Panc1 (cell line): ENCODE measurements around the gene LRFN3. TPM values are rescaled to one million over a fixed set of nuclear protein-coding genes. Genes with fewer than 3 reads are reported as not detected.

ENCODE experiments used
- ATAC-seq: fragments of 200-7000 bp; cut with Tn5 transposase; 2 replicates; pipeline ENCODE4 v1.9.1; 2020; ENCODE audit warnings: mild to moderate bottlenecking, moderate library complexity
- BruUV-seq: library from RNA; stranded (reverse); fragments of 400-500 nt; replicated peaks from 2 replicates; lab custom pipeline; 2021; lab: Mats Ljungman, UMichigan
- CTCF ChIA-PET: fragments of 300-600 bp; sonication (Branson Sonifier 250); formaldehyde crosslinking; loops from one replicate; lab custom pipeline; 2022; ENCODE audit warnings: antibody characterized with exemption; lab: Charles Lee
- POLR2A ChIA-PET: fragments of 300-600 bp; sonication (Branson Sonifier 250); formaldehyde crosslinking; loops from one replicate; lab custom pipeline; 2022; ENCODE audit warnings: antibody characterized with exemption; lab: Charles Lee
- DNase-seq: peaks from one replicate; pipeline ENCODE4 v3.0.0-alpha.2; 2010; ENCODE audit warnings: low read depth, low spot score
- H3K27ac ChIP-seq: 2 replicates; pipeline ENCODE4 v1.5.1; 2011; ENCODE audit warnings: mild to moderate bottlenecking, low read length, inconsistent platforms
- H3K27me3 ChIP-seq: fragments of 200-500 bp; sonication (Bioruptor generic); 2 replicates; pipeline ENCODE4 v1.6.0; 2014; ENCODE audit warnings: low read length, inconsistent platforms; ENCODE audit not compliant: control insufficient read depth, insufficient read depth
- H3K36me3 ChIP-seq: fragments of 200-500 bp; sonication (Bioruptor generic); 2 replicates; pipeline ENCODE4 v1.5.1; 2014; ENCODE audit warnings: inconsistent platforms, mild to moderate bottlenecking, low read length, moderate library complexity; ENCODE audit not compliant: control insufficient read depth, insufficient read depth
- H3K4me1 ChIP-seq: 2 replicates; pipeline ENCODE4 v1.5.1; 2011; ENCODE audit warnings: inconsistent platforms, mild to moderate bottlenecking, low read length, moderate library complexity; ENCODE audit not compliant: control insufficient read depth, insufficient read depth
- H3K4me3 ChIP-seq, 2 experiments: 2 replicates each; pipeline ENCODE4 v1.5.1; 2011 to 2012; ENCODE audit warnings: low read depth in 2 of 2, low read length in 2 of 2, mild to moderate bottlenecking in 2 of 2, inconsistent platforms in 1 of 2, moderate library complexity in 1 of 2
- H3K9me3 ChIP-seq: fragments of 200-500 bp; sonication (Bioruptor generic); 2 replicates; pipeline ENCODE4 v1.5.1; 2014; ENCODE audit warnings: low read depth, mild to moderate bottlenecking, inconsistent platforms, low read length, moderate library complexity; ENCODE audit not compliant: control insufficient read depth, insufficient read depth
- CTCF ChIP-seq: fragments of 450-650 bp; IDR thresholded peaks from 2 replicates; pipeline ENCODE4 v1.5.1; 2017; ENCODE audit warnings: mild to moderate bottlenecking
- POLR2AphosphoS5 ChIP-seq: IDR thresholded peaks from 2 replicates; pipeline ENCODE4 v1.6.1; 2012; ENCODE audit warnings: mild to moderate bottlenecking, low read depth, low read length, moderate library complexity
- SIN3A ChIP-seq: IDR thresholded peaks from 2 replicates; pipeline ENCODE4 v1.6.1; 2012; ENCODE audit warnings: low read depth, mild to moderate bottlenecking, low read length, moderate library complexity, borderline replicate concordance; ENCODE audit not compliant: insufficient read depth
- TCF7L2 ChIP-seq: IDR thresholded peaks from 2 replicates; pipeline ENCODE4 v1.6.1; 2011; ENCODE audit warnings: mild to moderate bottlenecking, low read depth, low read length, inconsistent platforms
- in situ Hi-C: cut with HindIII; loops from 2 replicates; pipeline ENCODE4 v1.10.0; 2016; ENCODE audit warnings: low sequenced_read_pairs, low pct_unique_long_range_greater_than_20kb
- intact Hi-C: fragments of 100-400 bp; cut with micrococcal nuclease; formaldehyde crosslinking; loops from one replicate; pipeline ENCODE4 v1.10.0; 2022; ENCODE audit not compliant: unreplicated experiment
- total RNA-seq: library from RNA; stranded (reverse); gene quantifications from one replicate; pipeline ENCODE4 v1.2.1, GENCODE V29; 2021; ENCODE audit not compliant: unreplicated experiment
- TF ChIP-seq, protein P1 (sequence below), 2 experiments: IDR thresholded peaks; 2 replicates each; pipeline ENCODE4 v1.6.1; 2011 to 2012; ENCODE audit warnings: low read depth in 2 of 2, control low read depth in 1 of 2, low read length in 1 of 2, mild to moderate bottlenecking in 1 of 2, moderate library complexity in 1 of 2; ENCODE audit not compliant: insufficient read depth in 1 of 2

The LRFN3 gene
- total RNA-seq, 1 experiment from 2014 or later, result 16.7 TPM

DNA sequence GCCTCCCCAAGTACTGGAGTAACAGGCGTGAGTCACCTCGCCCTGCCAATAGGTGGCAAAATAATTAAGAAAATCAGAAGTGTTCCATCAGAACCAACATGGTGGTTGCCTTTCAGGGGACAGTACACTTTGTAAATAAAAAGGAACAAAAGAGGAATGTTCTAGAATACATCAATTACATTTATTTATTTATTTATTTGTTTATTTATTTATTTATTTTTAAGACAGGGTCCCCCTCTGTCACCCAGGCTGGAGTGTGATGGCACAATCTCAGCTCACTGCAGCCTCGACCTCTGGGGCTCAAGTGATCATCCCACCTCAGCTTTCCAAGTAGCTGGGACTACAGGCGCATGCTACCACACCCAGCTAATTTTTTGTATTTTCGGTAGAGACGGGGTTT lies 15.2 kb upstream of the LRFN3 start:
- Histone ChIP-seq H3K27ac (no peak overlapping the region), H3K9me3 (peaks cover 6% of the 10 kb centered on the region; the same call in 1 of the 2 replicates), H3K4me1 (no peaks in the 10 kb centered on the region), H3K27me3 (no peaks in the 10 kb centered on the region), H3K36me3 (no peaks in the 10 kb centered on the region), H3K4me3 (no peak overlapping the region)
- ATAC-seq (no peak), DNase-seq (no peak)
- in situ Hi-C loops, result no loop called here
- TF ChIP-seq CTCF, result no peak
- TF ChIP-seq, protein P1, sequence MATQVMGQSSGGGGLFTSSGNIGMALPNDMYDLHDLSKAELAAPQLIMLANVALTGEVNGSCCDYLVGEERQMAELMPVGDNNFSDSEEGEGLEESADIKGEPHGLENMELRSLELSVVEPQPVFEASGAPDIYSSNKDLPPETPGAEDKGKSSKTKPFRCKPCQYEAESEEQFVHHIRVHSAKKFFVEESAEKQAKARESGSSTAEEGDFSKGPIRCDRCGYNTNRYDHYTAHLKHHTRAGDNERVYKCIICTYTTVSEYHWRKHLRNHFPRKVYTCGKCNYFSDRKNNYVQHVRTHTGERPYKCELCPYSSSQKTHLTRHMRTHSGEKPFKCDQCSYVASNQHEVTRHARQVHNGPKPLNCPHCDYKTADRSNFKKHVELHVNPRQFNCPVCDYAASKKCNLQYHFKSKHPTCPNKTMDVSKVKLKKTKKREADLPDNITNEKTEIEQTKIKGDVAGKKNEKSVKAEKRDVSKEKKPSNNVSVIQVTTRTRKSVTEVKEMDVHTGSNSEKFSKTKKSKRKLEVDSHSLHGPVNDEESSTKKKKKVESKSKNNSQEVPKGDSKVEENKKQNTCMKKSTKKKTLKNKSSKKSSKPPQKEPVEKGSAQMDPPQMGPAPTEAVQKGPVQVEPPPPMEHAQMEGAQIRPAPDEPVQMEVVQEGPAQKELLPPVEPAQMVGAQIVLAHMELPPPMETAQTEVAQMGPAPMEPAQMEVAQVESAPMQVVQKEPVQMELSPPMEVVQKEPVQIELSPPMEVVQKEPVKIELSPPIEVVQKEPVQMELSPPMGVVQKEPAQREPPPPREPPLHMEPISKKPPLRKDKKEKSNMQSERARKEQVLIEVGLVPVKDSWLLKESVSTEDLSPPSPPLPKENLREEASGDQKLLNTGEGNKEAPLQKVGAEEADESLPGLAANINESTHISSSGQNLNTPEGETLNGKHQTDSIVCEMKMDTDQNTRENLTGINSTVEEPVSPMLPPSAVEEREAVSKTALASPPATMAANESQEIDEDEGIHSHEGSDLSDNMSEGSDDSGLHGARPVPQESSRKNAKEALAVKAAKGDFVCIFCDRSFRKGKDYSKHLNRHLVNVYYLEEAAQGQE (IDR thresholded peaks at IDR 0.05; ENCODE audit: insufficient read depth in 1 of 2, low read depth in 2 of 2, low read length in 1 of 2), result no peak
- TF ChIP-seq POLR2AphosphoS5, result no peak
- TF ChIP-seq TCF7L2, result no peak
- no peak for TF ChIP-seq SIN3A
- ChIA-PET CTCF (interaction anchor here (0.7 kb wide), 1 partner anchor 41 kb away, joined by 5 read pairs; no protein-coding TSS in a partner anchor), POLR2A (no interaction called here)
- intact Hi-C loops, result no loop called here
- no TSS peak for BruUV-seq

DNA sequence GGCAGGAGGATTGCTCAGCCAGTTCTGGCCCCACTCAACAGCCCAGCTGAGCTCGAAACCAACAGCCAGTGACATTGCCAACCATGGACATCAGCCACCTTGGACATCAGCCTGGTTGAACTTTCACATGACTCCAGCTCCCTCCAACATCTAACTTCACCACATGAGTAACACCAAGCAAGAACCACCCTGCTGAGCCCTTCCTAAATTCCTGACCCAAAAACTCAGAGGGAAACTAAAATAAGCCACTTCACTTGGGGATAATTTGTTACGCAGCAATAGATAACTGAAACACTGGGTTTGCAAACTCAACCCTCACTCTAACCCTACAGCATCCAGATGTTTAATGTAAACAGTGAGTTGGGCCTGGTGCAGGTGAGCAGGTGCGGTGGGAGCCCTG lies 10.7 kb upstream of the LRFN3 start:
- ChIA-PET CTCF (no interaction called here), POLR2A (no interaction called here)
- Histone ChIP-seq H3K4me1 (no peaks in the 10 kb centered on the region), H3K9me3 (peaks cover 6% of the 10 kb centered on the region; the same call in 1 of the 2 replicates), H3K4me3 (no peak overlapping the region), H3K27me3 (no peaks in the 10 kb centered on the region), H3K36me3 (no peaks in the 10 kb centered on the region), H3K27ac (no peak overlapping the region)
- intact Hi-C loops, result no loop called here
- no TSS peak for BruUV-seq
- in situ Hi-C loops, result no loop called here
- TF ChIP-seq, protein P1 (IDR thresholded peaks at IDR 0.05; ENCODE audit: insufficient read depth in 1 of 2, low read depth in 2 of 2, low read length in 1 of 2), result no peak
- TF ChIP-seq SIN3A (no peak), CTCF (no peak), POLR2AphosphoS5 (no peak), TCF7L2 (no peak)
- ATAC-seq (no peak), DNase-seq (no peak)
